ENCODE data around the gene HOXC12. TPM values are rescaled to one million over a fixed set of nuclear protein-coding genes. Genes with fewer than 3 reads are reported as not detected.

Gene HOXC12
- total and polyA plus RNA-seq, 7 donors: not detected

GRCh38 chr12:53965281-53966084, 10.8 kb downstream of the HOXC12 start:
- Histone ChIP-seq H3K27ac (no peak overlapping the region), H3K4me3 (no peak overlapping the region)
- 3 to 6% methylated on average over 18 of the region's 18 CpGs for WGBS, 2 donors

DNA sequence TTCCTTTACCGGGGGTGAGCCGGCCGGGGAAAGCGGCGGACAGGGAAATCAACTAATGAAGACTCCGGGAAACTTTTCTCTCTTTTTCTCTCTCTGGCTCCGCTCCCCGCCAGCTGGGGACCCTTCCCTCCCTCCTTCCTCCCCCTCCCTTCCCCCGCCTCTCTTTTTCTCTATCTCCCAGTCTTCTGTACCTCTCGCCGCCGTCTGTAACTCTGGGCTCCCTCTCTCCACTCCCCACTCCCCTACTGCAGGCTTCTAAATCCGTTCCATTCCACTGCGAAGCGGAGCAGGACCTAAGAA, 11.3 kb downstream of the HOXC12 start:
- WGBS, 2 donors: 5 to 10% methylated on average over 15 of the region's 15 CpGs
- Histone ChIP-seq H3K27ac (no peak overlapping the region), H3K27me3 (peaks cover 94 to 100% (median 98%) of the 10 kb centered on the region in 3 donors)

More at GRCh38 chr12:53965281-53966084, 10.8 kb downstream of the HOXC12 start:
- TF ChIP-seq POLR2A (IDR thresholded peaks at IDR 0.05) (no peak), POLR2AphosphoS5 (IDR thresholded peaks at IDR 0.05) (no peak), EP300 (IDR thresholded peaks at IDR 0.05) (no peak), CTCF (IDR thresholded peaks at IDR 0.05) (no peak)
- intact Hi-C loops (cut with DNase I): no loop called here
- Histone ChIP-seq H3K36me3 (no peaks in the 10 kb centered on the region), H3K9me3 (no peaks in the 10 kb centered on the region), H3K27me3 (peaks cover 95 to 100% (median 98%) of the 10 kb centered on the region in 3 donors), H3K4me1 (peaks cover 0 to 29% (median 17%) of the 10 kb centered on the region in 4 donors)
- no peak for DNase-seq

GRCh38 chr12:53966385-53967133, 11.9 kb downstream of the HOXC12 start:
- TF ChIP-seq POLR2A (IDR thresholded peaks at IDR 0.05) (no peak), CTCF (IDR thresholded peaks at IDR 0.05) (no peak), EP300 (IDR thresholded peaks at IDR 0.05) (no peak), POLR2AphosphoS5 (IDR thresholded peaks at IDR 0.05) (no peak)
- Histone ChIP-seq H3K9me3 (no peaks in the 10 kb centered on the region), H3K27ac (no peak overlapping the region), H3K36me3 (no peaks in the 10 kb centered on the region), H3K4me3 (no peak overlapping the region), H3K4me1 (peaks cover 0 to 18% (median 12%) of the 10 kb centered on the region in 4 donors), H3K27me3 (peaks cover 94 to 100% (median 98%) of the 10 kb centered on the region in 3 donors)
- intact Hi-C loops (cut with DNase I): no loop called here
- 8 to 17% methylated on average over 36 of the region's 36 CpGs for WGBS, 2 donors
- DNase-seq: no peak

More for the DNA sequence above, 11.3 kb downstream of the HOXC12 start:
- Histone ChIP-seq H3K4me1 (peaks cover 0 to 23% (median 15%) of the 10 kb centered on the region in 4 donors), H3K36me3 (no peaks in the 10 kb centered on the region), H3K9me3 (no peaks in the 10 kb centered on the region), H3K4me3 (no peak overlapping the region)
- intact Hi-C loops (cut with DNase I): no loop called here
- no peak for TF ChIP-seq POLR2A (IDR thresholded peaks at IDR 0.05)
- TF ChIP-seq CTCF (IDR thresholded peaks at IDR 0.05): no peak
- TF ChIP-seq EP300 (IDR thresholded peaks at IDR 0.05): no peak
- TF ChIP-seq POLR2AphosphoS5 (IDR thresholded peaks at IDR 0.05): no peak
- no peak for DNase-seq

- intact Hi-C loops (cut with DNase I): no loop called here
- 10 to 13% methylated on average over 5 of the region's 5 CpGs for WGBS, 2 donors
- H3K27ac ChIP-seq: no peak overlapping the region
- no peak overlapping the region for H3K4me3 ChIP-seq
- peaks cover 0 to 14% (median 12%) of the 10 kb centered on the region in 4 donors for H3K4me1 ChIP-seq
- no peaks in the 10 kb centered on the region for H3K9me3 ChIP-seq
- TF ChIP-seq POLR2A (IDR thresholded peaks at IDR 0.05) (no peak), POLR2AphosphoS5 (IDR thresholded peaks at IDR 0.05) (no peak), EP300 (IDR thresholded peaks at IDR 0.05) (no peak), CTCF (IDR thresholded peaks at IDR 0.05) (no peak)
- no peak for DNase-seq
- H3K36me3 ChIP-seq: no peaks in the 10 kb centered on the region
- peaks cover 95 to 100% (median 98%) of the 10 kb centered on the region in 3 donors for H3K27me3 ChIP-seq
Observed at GRCh38 chr12:53967421-53967925, 12.8 kb downstream of the HOXC12 start.
